Measurements from ENCODE around the gene LTF. TPM values are rescaled to one million over a fixed set of nuclear protein-coding genes. Genes with fewer than 3 reads are reported as not detected.
A peak's percentile ranks its signal among the peaks of the same experiment; 100 is the strongest.

The LTF gene
- total and polyA plus RNA-seq, 9 of the 15 experiments (the other 6 are each of a cell fraction or from before 2014, with no cell fraction given) = 0.07 TPM; not detected in 8

- TF ChIP-seq, protein P1, sequence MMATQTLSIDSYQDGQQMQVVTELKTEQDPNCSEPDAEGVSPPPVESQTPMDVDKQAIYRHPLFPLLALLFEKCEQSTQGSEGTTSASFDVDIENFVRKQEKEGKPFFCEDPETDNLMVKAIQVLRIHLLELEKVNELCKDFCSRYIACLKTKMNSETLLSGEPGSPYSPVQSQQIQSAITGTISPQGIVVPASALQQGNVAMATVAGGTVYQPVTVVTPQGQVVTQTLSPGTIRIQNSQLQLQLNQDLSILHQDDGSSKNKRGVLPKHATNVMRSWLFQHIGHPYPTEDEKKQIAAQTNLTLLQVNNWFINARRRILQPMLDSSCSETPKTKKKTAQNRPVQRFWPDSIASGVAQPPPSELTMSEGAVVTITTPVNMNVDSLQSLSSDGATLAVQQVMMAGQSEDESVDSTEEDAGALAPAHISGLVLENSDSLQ (IDR thresholded peaks at IDR 0.05) = peak; percentile 92
- TF ChIP-seq, protein P2, sequence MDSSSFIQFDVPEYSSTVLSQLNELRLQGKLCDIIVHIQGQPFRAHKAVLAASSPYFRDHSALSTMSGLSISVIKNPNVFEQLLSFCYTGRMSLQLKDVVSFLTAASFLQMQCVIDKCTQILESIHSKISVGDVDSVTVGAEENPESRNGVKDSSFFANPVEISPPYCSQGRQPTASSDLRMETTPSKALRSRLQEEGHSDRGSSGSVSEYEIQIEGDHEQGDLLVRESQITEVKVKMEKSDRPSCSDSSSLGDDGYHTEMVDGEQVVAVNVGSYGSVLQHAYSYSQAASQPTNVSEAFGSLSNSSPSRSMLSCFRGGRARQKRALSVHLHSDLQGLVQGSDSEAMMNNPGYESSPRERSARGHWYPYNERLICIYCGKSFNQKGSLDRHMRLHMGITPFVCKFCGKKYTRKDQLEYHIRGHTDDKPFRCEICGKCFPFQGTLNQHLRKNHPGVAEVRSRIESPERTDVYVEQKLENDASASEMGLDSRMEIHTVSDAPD (CRISPR knock-in tag; IDR thresholded peaks at IDR 0.05) = peak; percentile 53; the same call in 1 of the 2 replicates
- TF ChIP-seq NUFIP1 (IDR thresholded peaks at IDR 0.05; ENCODE audit: partially characterized antibody) = peak; percentile 77
- TF ChIP-seq, protein P3, sequence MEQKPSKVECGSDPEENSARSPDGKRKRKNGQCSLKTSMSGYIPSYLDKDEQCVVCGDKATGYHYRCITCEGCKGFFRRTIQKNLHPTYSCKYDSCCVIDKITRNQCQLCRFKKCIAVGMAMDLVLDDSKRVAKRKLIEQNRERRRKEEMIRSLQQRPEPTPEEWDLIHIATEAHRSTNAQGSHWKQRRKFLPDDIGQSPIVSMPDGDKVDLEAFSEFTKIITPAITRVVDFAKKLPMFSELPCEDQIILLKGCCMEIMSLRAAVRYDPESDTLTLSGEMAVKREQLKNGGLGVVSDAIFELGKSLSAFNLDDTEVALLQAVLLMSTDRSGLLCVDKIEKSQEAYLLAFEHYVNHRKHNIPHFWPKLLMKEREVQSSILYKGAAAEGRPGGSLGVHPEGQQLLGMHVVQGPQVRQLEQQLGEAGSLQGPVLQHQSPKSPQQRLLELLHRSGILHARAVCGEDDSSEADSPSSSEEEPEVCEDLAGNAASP (IDR thresholded peaks at IDR 0.05) = no peak
- TF ChIP-seq NFIX (CRISPR knock-in tag; IDR thresholded peaks at IDR 0.05; ENCODE audit: low read depth) = no peak
- TF ChIP-seq CHD1 (IDR thresholded peaks at IDR 0.05; ENCODE audit: low read length) = no peak
- TF ChIP-seq HDAC1 (IDR thresholded peaks at IDR 0.05) = peak in 1 of 2 experiments; percentile 96; a peak in 2 of 4 replicates
- no peak for TF ChIP-seq PURB (CRISPR knock-in tag; IDR thresholded peaks at IDR 0.05; ENCODE audit: low read depth)
- TF ChIP-seq, protein P4, sequence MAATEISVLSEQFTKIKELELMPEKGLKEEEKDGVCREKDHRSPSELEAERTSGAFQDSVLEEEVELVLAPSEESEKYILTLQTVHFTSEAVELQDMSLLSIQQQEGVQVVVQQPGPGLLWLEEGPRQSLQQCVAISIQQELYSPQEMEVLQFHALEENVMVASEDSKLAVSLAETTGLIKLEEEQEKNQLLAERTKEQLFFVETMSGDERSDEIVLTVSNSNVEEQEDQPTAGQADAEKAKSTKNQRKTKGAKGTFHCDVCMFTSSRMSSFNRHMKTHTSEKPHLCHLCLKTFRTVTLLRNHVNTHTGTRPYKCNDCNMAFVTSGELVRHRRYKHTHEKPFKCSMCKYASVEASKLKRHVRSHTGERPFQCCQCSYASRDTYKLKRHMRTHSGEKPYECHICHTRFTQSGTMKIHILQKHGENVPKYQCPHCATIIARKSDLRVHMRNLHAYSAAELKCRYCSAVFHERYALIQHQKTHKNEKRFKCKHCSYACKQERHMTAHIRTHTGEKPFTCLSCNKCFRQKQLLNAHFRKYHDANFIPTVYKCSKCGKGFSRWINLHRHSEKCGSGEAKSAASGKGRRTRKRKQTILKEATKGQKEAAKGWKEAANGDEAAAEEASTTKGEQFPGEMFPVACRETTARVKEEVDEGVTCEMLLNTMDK (IDR thresholded peaks at IDR 0.05; ENCODE audit: borderline replicate concordance, insufficient read depth, low read depth, low read length, poor library complexity, severe bottlenecking) = no peak
- no peak for TF ChIP-seq TFAM (CRISPR knock-in tag; conservative IDR thresholded peaks at IDR 0.05)
- TF ChIP-seq HIVEP1 (CRISPR knock-in tag; IDR thresholded peaks at IDR 0.05) = 0 out of 2 replicates have a peak, but pooled peaks have one; percentile 5
- TF ChIP-seq CTBP1 (IDR thresholded peaks at IDR 0.05; ENCODE audit: borderline replicate concordance) = peak; percentile 96
- TF ChIP-seq TFE3 (CRISPR knock-in tag; IDR thresholded peaks at IDR 0.05) = peak; percentile 9; the same call in 1 of the 2 replicates
- TF ChIP-seq MTA1 (IDR thresholded peaks at IDR 0.05; ENCODE audit: borderline replicate concordance) = peak; percentile 61
- TF ChIP-seq KLF1 (tag; IDR thresholded peaks at IDR 0.05) = 0 out of 2 replicates have a peak, but pooled peaks have one; percentile 30
- no peak for TF ChIP-seq ZNF121 (CRISPR knock-in tag; conservative IDR thresholded peaks at IDR 0.05)
- TF ChIP-seq BDP1 (IDR thresholded peaks at IDR 0.05; ENCODE audit: insufficient read depth, insufficient read length) = no peak
- peak; percentile 78 for TF ChIP-seq TAF9B (IDR thresholded peaks at IDR 0.05; ENCODE audit: partially characterized antibody)
- peak; percentile 77 for TF ChIP-seq EP400 (IDR thresholded peaks at IDR 0.05)
- peak; percentile 97 for TF ChIP-seq CBFA2T3 (IDR thresholded peaks at IDR 0.05)
- no peak for TF ChIP-seq ZNF431 (CRISPR knock-in tag; IDR thresholded peaks at IDR 0.05)
Measured at GRCh38 chr3:46406788-46407611, 57.7 kb downstream of the LTF start, which contains the start of the genes CCR5AS and CCRL2 (continued).

Measured in K562 (cell line).